PC-9 (cell line): ENCODE data around the gene NMT2. TPM values are rescaled to one million over a fixed set of nuclear protein-coding genes. Genes with fewer than 3 reads are reported as not detected.

Source experiments
- BruUV-seq: library from RNA; stranded (reverse); fragments of 400-500 nt; replicated peaks from 2 replicates; lab custom pipeline; 2021; lab: Mats Ljungman, UMichigan
- CTCF ChIA-PET: fragments of 300-600 bp; sonication (Branson Sonifier 250); formaldehyde crosslinking; loops from one replicate; lab custom pipeline; 2022; ENCODE audit warnings: antibody characterized with exemption; lab: Charles Lee
- POLR2A ChIA-PET: fragments of 300-600 bp; sonication (Branson Sonifier 250); formaldehyde crosslinking; loops from one replicate; lab custom pipeline; 2022; ENCODE audit warnings: antibody characterized with exemption; ENCODE audit not compliant: unreplicated experiment; lab: Charles Lee
- DNase-seq, 2 experiments: peaks; one replicate each; pipeline versions ENCODE4 v3.0.0 to v3.0.0-alpha.2; 2015 to 2022; ENCODE audit warnings: mixed read lengths in 1 of 2
- H2AFZ ChIP-seq: fragments of 200-600 bp; sonication (generic); 2 replicates; pipeline ENCODE4 v1.8.1; 2017; ENCODE audit warnings: antibody characterized with exemption
- H3F3A ChIP-seq: fragments of 200-600 bp; sonication (generic); 2 replicates; pipeline ENCODE4 v1.8.1; 2017; ENCODE audit warnings: antibody characterized with exemption, mild to moderate bottlenecking, low read depth; ENCODE audit not compliant: insufficient read depth
- H3K27ac ChIP-seq: fragments of 200-600 bp; sonication (generic); 2 replicates; pipeline ENCODE4 v1.6.1; 2016; ENCODE audit warnings: mixed run types
- H3K27me3 ChIP-seq: fragments of 200-600 bp; sonication (generic); 2 replicates; pipeline ENCODE4 v1.6.1; 2016; ENCODE audit warnings: low read depth, mixed run types; ENCODE audit not compliant: insufficient read depth
- H3K36me3 ChIP-seq: fragments of 200-600 bp; sonication (generic); 2 replicates; pipeline ENCODE4 v1.6.1; 2016; ENCODE audit warnings: low read depth, mixed run types
- H3K4me1 ChIP-seq: fragments of 200-600 bp; sonication (generic); replicated peaks from 2 replicates; pipeline ENCODE4 v1.6.1; 2016; ENCODE audit warnings: mixed run types; ENCODE audit not compliant: insufficient read depth
- H3K4me2 ChIP-seq: fragments of 200-600 bp; sonication (generic); 2 replicates; pipeline ENCODE4 v1.6.1; 2017; ENCODE audit warnings: mixed run types
- H3K4me3 ChIP-seq: fragments of 200-600 bp; sonication (generic); 2 replicates; pipeline ENCODE4 v1.6.1; 2016; ENCODE audit warnings: mixed run types
- H3K79me2 ChIP-seq: fragments of 200-600 bp; sonication (generic); 2 replicates; pipeline ENCODE4 v1.6.1; 2017; ENCODE audit warnings: low read depth, mixed run types
- H3K9me2 ChIP-seq: fragments of 200-600 bp; sonication (generic); 2 replicates; pipeline ENCODE4 v1.8.1; 2017; ENCODE audit warnings: mild to moderate bottlenecking; ENCODE audit not compliant: insufficient read depth
- H3K9me3 ChIP-seq: fragments of 200-600 bp; sonication (generic); 2 replicates; pipeline ENCODE4 v1.8.1; 2016; ENCODE audit warnings: low read depth; ENCODE audit not compliant: insufficient read depth
- H4K20me1 ChIP-seq: fragments of 200-600 bp; sonication (generic); 2 replicates; pipeline ENCODE4 v1.8.1; 2017; ENCODE audit not compliant: insufficient read depth
- CTCF ChIP-seq: fragments of 200-600 bp; sonication (generic); conservative IDR thresholded peaks from 2 replicates; pipeline ENCODE4 v1.6.1; 2017; ENCODE audit warnings: mixed run types, antibody characterized with exemption, mild to moderate bottlenecking, moderate library complexity
- EZH2 ChIP-seq: fragments of 200-600 bp; sonication (generic); IDR thresholded peaks from 2 replicates; pipeline ENCODE4 v1.8.0; 2017; ENCODE audit warnings: antibody characterized with exemption, low read depth
- intact Hi-C: fragments of 100-400 bp; cut with micrococcal nuclease; formaldehyde crosslinking; loops from one replicate; pipeline ENCODE4 v1.10.0; 2022; ENCODE audit not compliant: unreplicated experiment
- total RNA-seq: library from RNA; stranded (reverse); gene quantifications from 2 replicates; pipeline ENCODE4 v1.2.3, GENCODE V29; 2021

NMT2 gene
- total RNA-seq, 1 experiment from 2014 or later = 11.0 TPM

- Histone ChIP-seq H3K27ac (no peak overlapping the region), H4K20me1 (no peaks in the 10 kb centered on the region), H3K36me3 (no peaks in the 10 kb centered on the region), H3K79me2 (no peaks in the 10 kb centered on the region), H3K4me2 (no peak overlapping the region), H3K9me3 (no peaks in the 10 kb centered on the region), H3F3A (no peaks in the 10 kb centered on the region), H3K4me3 (no peak overlapping the region), H3K4me1 (no peaks in the 10 kb centered on the region), H3K9me2 (no peaks in the 10 kb centered on the region), H2AFZ (no peak overlapping the region), H3K27me3 (no peaks in the 10 kb centered on the region)
- CTCF ChIA-PET = no interaction called here
- TF ChIP-seq EZH2 (no peak), CTCF (no peak)
- POLR2A ChIA-PET = no interaction called here
- intact Hi-C loops = no loop called here
- no peak for DNase-seq
- BruUV-seq = no TSS peak
Measured at GRCh38 chr10:15137636-15138035, 30.9 kb downstream of the NMT2 start.

GRCh38 chr10:15137036-15137359 lies 31.5 kb downstream of the NMT2 start:
- intact Hi-C loops = no loop called here
- no peaks in the 10 kb centered on the region for H3F3A ChIP-seq
- no peak overlapping the region for H3K27ac ChIP-seq
- H3K79me2 ChIP-seq = no peaks in the 10 kb centered on the region
- POLR2A ChIA-PET = no interaction called here
- no peaks in the 10 kb centered on the region for H3K4me1 ChIP-seq
- no peaks in the 10 kb centered on the region for H3K9me3 ChIP-seq
- H3K27me3 ChIP-seq = no peaks in the 10 kb centered on the region
- DNase-seq = no peak
- CTCF ChIA-PET = no interaction called here
- H2AFZ ChIP-seq = no peak overlapping the region
- H3K36me3 ChIP-seq = no peaks in the 10 kb centered on the region
- H3K9me2 ChIP-seq = no peaks in the 10 kb centered on the region
- TF ChIP-seq EZH2 (no peak), CTCF (no peak)
- H3K4me2 ChIP-seq = no peak overlapping the region
- no TSS peak for BruUV-seq
- H3K4me3 ChIP-seq = no peak overlapping the region
- no peaks in the 10 kb centered on the region for H4K20me1 ChIP-seq

GRCh38 chr10:15136129-15137035 lies 32.1 kb downstream of the NMT2 start:
- no peaks in the 10 kb centered on the region for H3K9me2 ChIP-seq
- BruUV-seq = no TSS peak
- TF ChIP-seq EZH2 (no peak), CTCF (no peak)
- H4K20me1 ChIP-seq = no peaks in the 10 kb centered on the region
- ChIA-PET CTCF (no interaction called here), POLR2A (no interaction called here)
- H3F3A ChIP-seq = no peaks in the 10 kb centered on the region
- no peaks in the 10 kb centered on the region for H3K79me2 ChIP-seq
- H3K9me3 ChIP-seq = no peaks in the 10 kb centered on the region
- no peak overlapping the region for H3K27ac ChIP-seq
- H3K27me3 ChIP-seq = no peaks in the 10 kb centered on the region
- no peak for DNase-seq
- H2AFZ ChIP-seq = no peak overlapping the region
- no peak overlapping the region for H3K4me2 ChIP-seq
- no peaks in the 10 kb centered on the region for H3K36me3 ChIP-seq
- intact Hi-C loops = no loop called here
- no peaks in the 10 kb centered on the region for H3K4me1 ChIP-seq
- H3K4me3 ChIP-seq = no peak overlapping the region
